Hepatocyte (in vitro differentiated cells): Measurements from ENCODE around the gene NUFIP1.

ENCODE experiments used
- CTCF ChIP-seq: fragments of 200-600 bp; sonication (generic); IDR thresholded peaks from 2 replicates; pipeline ENCODE4 v1.5.1; 2016; ENCODE audit warnings: antibody characterized with exemption, mild to moderate bottlenecking; ENCODE audit not compliant: poor library complexity
- EZH2 ChIP-seq: fragments of 200-600 bp; sonication (generic); IDR thresholded peaks from 2 replicates; pipeline ENCODE4 v1.6.1; 2016; ENCODE audit warnings: antibody characterized with exemption, mild to moderate bottlenecking, borderline replicate concordance
- EZH2phosphoT487 ChIP-seq: fragments of 200-600 bp; sonication (generic); IDR thresholded peaks from one replicate; pipeline ENCODE4 v1.6.1; 2018; ENCODE audit warnings: antibody characterized with exemption, mild to moderate bottlenecking, low read depth, moderate library complexity; ENCODE audit not compliant: unreplicated experiment, severe bottlenecking

GRCh38 chr13:44917589-44918325 lies 71.5 kb downstream of the NUFIP1 start:
- TF ChIP-seq CTCF: peak; percentile 46
- no peak for TF ChIP-seq EZH2
- no peak for TF ChIP-seq EZH2phosphoT487
